ENCODE data around the gene PTPRM. TPM values are rescaled to one million over a fixed set of nuclear protein-coding genes. Genes with fewer than 3 reads are reported as not detected.

Gene PTPRM
- total RNA-seq, 1 experiment from 2014 or later, result 11.1 TPM

DNA sequence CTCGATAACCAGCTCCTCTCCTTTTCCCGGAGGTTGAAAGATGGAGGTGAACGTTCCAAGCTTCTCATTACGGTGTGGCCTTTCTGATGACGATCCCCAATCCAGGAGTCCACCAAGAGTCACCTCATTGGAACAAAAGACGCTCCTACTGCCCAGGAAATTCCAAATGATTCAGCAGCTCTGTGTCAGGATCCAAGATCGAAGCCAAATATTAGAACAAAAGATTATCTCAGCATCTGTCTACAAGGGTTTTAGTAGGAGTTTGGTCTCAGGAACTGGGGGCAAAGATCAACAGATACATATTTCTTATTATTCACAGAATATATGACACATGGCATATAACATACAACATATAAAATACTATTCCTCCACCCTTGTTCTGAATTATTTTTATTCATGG lies 881.0 kb downstream of the PTPRM start:
- H3K27me3 Mint-ChIP-seq (ENCODE audit: low read depth), result no peaks in the 10 kb centered on the region
- H3K4me1 Mint-ChIP-seq, result peaks cover 2% of the 10 kb centered on the region; the same call in 1 of the 2 replicates
- H3K4me3 Mint-ChIP-seq, result no peak overlapping the region
- ChIA-PET POLR2A (no interaction called here), CTCF (interaction anchor here (0.7 kb wide), 1 partner anchor 32 kb away, joined by 4 read pairs; no protein-coding TSS in a partner anchor)
- H3K27ac Mint-ChIP-seq, result no peak overlapping the region
- ATAC-seq (no peak), DNase-seq (ENCODE audit: low spot score) (no peak)
- TF ChIP-seq FOXJ3 (CRISPR knock-in tag; IDR thresholded peaks at IDR 0.05; ENCODE audit: borderline replicate concordance), result no peak
- no peak for TF ChIP-seq SMAD3 (CRISPR knock-in tag; IDR thresholded peaks at IDR 0.05; ENCODE audit: borderline replicate concordance)
- TF ChIP-seq, protein P1, sequence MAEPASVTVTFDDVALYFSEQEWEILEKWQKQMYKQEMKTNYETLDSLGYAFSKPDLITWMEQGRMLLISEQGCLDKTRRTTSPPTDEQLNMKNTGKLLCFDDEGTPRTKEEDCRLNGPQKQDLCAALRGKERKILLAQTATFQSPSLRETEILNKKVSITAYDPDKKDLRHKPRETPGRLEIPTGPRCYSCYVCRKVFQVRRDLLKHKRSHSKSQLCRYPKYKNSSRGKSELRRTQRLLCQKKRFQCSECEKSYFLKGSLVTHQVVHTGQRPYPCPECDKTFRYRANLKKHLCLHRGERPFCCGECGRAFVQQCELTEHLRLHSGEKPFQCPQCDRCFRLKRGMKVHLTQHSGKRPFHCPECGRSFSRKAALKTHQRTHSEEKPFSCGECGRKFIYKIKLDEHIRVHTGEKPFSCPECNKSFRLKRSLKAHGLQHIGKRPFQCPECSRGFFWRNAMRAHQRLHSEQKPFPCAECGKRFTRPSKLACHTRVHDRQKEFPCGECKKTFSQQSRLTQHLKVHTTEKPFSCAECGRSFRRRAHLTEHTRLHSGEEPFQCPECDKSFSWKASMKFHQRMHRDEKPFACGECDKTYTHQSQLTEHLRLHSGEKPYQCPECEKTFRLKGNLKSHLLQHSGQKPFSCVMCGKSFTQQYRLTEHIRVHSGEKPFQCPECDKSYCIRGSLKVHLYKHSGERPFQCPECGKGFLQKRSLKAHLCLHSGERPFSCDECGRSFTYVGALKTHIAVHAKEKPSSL (CRISPR knock-in tag; conservative IDR thresholded peaks at IDR 0.05), result no peak
- TF ChIP-seq JAZF1 (CRISPR knock-in tag; IDR thresholded peaks at IDR 0.05), result no peak
- TF ChIP-seq TEAD4 (CRISPR knock-in tag; IDR thresholded peaks at IDR 0.05), result no peak
- TF ChIP-seq, protein P2, sequence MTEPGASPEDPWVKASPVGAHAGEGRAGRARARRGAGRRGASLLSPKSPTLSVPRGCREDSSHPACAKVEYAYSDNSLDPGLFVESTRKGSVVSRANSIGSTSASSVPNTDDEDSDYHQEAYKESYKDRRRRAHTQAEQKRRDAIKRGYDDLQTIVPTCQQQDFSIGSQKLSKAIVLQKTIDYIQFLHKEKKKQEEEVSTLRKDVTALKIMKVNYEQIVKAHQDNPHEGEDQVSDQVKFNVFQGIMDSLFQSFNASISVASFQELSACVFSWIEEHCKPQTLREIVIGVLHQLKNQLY (CRISPR knock-in tag; IDR thresholded peaks at IDR 0.05), result no peak
- TF ChIP-seq TP53 (CRISPR knock-in tag; IDR thresholded peaks at IDR 0.05), result no peak
- TF ChIP-seq NFATC4 (CRISPR knock-in tag; IDR thresholded peaks at IDR 0.05), result no peak
- TF ChIP-seq CBFB (CRISPR knock-in tag; IDR thresholded peaks at IDR 0.05; ENCODE audit: low read depth), result no peak
- TF ChIP-seq, protein P3, sequence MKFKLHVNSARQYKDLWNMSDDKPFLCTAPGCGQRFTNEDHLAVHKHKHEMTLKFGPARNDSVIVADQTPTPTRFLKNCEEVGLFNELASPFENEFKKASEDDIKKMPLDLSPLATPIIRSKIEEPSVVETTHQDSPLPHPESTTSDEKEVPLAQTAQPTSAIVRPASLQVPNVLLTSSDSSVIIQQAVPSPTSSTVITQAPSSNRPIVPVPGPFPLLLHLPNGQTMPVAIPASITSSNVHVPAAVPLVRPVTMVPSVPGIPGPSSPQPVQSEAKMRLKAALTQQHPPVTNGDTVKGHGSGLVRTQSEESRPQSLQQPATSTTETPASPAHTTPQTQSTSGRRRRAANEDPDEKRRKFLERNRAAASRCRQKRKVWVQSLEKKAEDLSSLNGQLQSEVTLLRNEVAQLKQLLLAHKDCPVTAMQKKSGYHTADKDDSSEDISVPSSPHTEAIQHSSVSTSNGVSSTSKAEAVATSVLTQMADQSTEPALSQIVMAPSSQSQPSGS (CRISPR knock-in tag; IDR thresholded peaks at IDR 0.05; ENCODE audit: borderline replicate concordance, low read depth), result no peak
- H3K36me3 Mint-ChIP-seq, result no peaks in the 10 kb centered on the region
- peaks cover 11% of the 10 kb centered on the region for H3K9me3 Mint-ChIP-seq

DNA sequence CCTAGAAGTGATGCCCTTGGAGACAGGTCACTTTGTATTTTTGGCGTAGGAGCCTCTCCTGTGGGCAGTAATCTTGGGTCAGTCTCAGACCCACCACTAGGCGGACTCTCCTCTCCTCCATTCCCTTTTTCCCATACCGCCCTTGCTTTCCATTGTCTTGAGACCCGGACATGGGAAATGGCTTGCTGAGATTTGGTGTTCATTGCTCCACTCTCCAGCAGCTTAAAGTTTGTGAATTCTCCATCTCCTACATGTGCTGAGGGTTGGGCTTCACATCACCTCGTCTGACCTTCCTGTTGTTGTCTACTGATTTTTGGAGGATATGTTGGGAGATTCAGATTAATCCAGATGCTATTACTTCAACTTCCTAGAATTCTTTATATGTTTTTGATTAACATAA lies 882.9 kb downstream of the PTPRM start:
- Mint-ChIP-seq H3K27ac (no peak overlapping the region), H3K36me3 (no peaks in the 10 kb centered on the region), H3K27me3 (ENCODE audit: low read depth) (no peaks in the 10 kb centered on the region), H3K4me3 (no peak overlapping the region), H3K9me3 (peaks cover 11% of the 10 kb centered on the region), H3K4me1 (peaks cover 2% of the 10 kb centered on the region; the same call in 1 of the 2 replicates)
- TF ChIP-seq, protein P4, sequence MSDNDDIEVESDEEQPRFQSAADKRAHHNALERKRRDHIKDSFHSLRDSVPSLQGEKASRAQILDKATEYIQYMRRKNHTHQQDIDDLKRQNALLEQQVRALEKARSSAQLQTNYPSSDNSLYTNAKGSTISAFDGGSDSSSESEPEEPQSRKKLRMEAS (CRISPR knock-in tag; IDR thresholded peaks at IDR 0.05), result no peak
- TF ChIP-seq, protein P5, sequence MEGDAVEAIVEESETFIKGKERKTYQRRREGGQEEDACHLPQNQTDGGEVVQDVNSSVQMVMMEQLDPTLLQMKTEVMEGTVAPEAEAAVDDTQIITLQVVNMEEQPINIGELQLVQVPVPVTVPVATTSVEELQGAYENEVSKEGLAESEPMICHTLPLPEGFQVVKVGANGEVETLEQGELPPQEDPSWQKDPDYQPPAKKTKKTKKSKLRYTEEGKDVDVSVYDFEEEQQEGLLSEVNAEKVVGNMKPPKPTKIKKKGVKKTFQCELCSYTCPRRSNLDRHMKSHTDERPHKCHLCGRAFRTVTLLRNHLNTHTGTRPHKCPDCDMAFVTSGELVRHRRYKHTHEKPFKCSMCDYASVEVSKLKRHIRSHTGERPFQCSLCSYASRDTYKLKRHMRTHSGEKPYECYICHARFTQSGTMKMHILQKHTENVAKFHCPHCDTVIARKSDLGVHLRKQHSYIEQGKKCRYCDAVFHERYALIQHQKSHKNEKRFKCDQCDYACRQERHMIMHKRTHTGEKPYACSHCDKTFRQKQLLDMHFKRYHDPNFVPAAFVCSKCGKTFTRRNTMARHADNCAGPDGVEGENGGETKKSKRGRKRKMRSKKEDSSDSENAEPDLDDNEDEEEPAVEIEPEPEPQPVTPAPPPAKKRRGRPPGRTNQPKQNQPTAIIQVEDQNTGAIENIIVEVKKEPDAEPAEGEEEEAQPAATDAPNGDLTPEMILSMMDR (IDR thresholded peaks at IDR 0.05), result peak; percentile 85
- ATAC-seq (peak; percentile 96), DNase-seq (ENCODE audit: low spot score) (peak; percentile 71)
- ChIA-PET CTCF (interaction anchor here (0.6 to 1.4 kb wide), 8 partner anchors 15 to 554 kb away, joined by 3 to 8 read pairs (median 3); no protein-coding TSS in a partner anchor), POLR2A (no interaction called here)

DNA sequence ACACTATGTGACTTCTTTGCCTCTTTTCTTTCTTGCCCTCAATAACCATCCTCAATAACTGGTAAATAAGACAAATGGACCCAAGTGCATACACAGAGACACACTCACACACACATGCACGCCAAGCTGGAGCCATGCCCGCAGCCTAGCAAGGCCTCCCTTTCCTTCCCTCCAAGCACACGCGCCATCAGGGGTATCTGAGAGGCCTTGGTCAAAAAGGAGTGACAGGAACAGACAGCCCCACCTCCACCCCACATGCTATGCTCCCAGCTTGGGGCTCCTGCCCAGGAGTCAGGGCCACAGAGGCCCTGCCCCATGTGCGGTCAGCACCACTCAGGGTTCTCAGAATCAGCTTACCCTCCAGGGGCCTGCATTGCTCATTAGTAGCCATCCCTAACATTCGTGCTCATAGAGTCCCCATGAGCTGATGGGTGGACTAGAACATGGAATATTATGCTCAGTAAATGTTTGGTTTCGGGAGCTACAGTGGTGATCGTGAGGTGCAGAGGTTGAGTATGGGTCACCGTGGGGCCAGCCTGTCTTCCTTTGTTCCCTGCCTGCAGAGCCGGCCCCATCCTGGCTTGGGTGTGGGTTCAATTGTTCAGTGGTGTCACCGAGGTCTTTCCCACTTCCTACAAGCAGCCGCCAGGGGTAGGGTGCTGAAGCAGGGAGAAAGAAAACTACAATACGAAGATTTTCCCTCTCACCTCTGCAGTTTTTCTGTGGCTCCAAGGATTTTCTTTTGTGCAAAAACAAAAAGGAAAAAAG lies 884.0 kb downstream of the PTPRM start:
- ATAC-seq (peak; percentile 57), DNase-seq (ENCODE audit: low spot score) (peak; percentile 23)
- Mint-ChIP-seq H3K27ac (no peak overlapping the region), H3K36me3 (no peaks in the 10 kb centered on the region), H3K27me3 (ENCODE audit: low read depth) (no peaks in the 10 kb centered on the region), H3K9me3 (peaks cover 3% of the 10 kb centered on the region), H3K4me1 (peaks cover 2% of the 10 kb centered on the region; the same call in 1 of the 2 replicates), H3K4me3 (no peak overlapping the region)
- ChIA-PET POLR2A (no interaction called here), CTCF (no interaction called here)
- TF ChIP-seq ATF1 (CRISPR knock-in tag; IDR thresholded peaks at IDR 0.05), result no peak
- no peak for TF ChIP-seq NFATC4 (CRISPR knock-in tag; IDR thresholded peaks at IDR 0.05)
- TF ChIP-seq OVOL2 (CRISPR knock-in tag; IDR thresholded peaks at IDR 0.05; ENCODE audit: borderline replicate concordance), result no peak
- TF ChIP-seq, protein P1 (CRISPR knock-in tag; conservative IDR thresholded peaks at IDR 0.05), result no peak
- no peak for TF ChIP-seq MXD4 (CRISPR knock-in tag; IDR thresholded peaks at IDR 0.05; ENCODE audit: borderline replicate concordance)
- TF ChIP-seq, protein P6, sequence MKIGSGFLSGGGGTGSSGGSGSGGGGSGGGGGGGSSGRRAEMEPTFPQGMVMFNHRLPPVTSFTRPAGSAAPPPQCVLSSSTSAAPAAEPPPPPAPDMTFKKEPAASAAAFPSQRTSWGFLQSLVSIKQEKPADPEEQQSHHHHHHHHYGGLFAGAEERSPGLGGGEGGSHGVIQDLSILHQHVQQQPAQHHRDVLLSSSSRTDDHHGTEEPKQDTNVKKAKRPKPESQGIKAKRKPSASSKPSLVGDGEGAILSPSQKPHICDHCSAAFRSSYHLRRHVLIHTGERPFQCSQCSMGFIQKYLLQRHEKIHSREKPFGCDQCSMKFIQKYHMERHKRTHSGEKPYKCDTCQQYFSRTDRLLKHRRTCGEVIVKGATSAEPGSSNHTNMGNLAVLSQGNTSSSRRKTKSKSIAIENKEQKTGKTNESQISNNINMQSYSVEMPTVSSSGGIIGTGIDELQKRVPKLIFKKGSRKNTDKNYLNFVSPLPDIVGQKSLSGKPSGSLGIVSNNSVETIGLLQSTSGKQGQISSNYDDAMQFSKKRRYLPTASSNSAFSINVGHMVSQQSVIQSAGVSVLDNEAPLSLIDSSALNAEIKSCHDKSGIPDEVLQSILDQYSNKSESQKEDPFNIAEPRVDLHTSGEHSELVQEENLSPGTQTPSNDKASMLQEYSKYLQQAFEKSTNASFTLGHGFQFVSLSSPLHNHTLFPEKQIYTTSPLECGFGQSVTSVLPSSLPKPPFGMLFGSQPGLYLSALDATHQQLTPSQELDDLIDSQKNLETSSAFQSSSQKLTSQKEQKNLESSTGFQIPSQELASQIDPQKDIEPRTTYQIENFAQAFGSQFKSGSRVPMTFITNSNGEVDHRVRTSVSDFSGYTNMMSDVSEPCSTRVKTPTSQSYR (CRISPR knock-in tag; IDR thresholded peaks at IDR 0.05), result no peak
- TF ChIP-seq FOXK1 (CRISPR knock-in tag; IDR thresholded peaks at IDR 0.05), result no peak
